Measurements from ENCODE around the gene TUT4.

Gene TUT4

DNA sequence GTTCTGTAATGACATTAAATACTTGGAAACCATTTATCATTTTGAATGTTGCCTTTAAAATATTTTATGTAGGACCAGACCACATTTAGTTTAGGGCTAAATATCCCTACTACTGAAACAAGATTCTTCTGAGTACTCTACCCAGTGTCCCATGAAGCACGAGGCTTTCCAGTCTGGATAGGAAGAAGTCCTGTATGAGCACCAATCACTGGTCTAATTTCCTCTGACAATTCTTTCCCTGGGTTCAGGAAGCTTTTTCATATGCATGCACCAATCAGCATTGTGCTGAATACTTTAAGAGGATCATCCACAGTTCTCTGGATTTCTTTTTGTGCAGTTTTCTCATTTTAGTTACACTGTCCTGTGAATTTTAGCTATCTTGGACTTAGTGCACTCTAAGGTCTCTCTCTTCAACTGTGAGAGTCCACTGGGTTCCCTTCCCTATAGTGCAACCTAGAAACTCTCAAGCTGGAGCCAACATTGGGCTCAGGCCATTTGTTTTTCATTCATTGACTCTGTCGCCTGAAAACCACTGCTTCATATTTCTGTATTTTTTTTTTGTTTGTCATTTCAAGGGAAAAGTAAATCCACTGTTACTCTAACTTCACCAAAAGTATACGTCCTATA, 45.9 kb downstream of the TUT4 start:
- no peak overlapping the region for H3K4me3 ChIP-seq (ENCODE audit: control insufficient read depth, low read depth, low read length)
- no peak for DNase-seq (ENCODE audit: low read depth)
- TF ChIP-seq, protein P1, sequence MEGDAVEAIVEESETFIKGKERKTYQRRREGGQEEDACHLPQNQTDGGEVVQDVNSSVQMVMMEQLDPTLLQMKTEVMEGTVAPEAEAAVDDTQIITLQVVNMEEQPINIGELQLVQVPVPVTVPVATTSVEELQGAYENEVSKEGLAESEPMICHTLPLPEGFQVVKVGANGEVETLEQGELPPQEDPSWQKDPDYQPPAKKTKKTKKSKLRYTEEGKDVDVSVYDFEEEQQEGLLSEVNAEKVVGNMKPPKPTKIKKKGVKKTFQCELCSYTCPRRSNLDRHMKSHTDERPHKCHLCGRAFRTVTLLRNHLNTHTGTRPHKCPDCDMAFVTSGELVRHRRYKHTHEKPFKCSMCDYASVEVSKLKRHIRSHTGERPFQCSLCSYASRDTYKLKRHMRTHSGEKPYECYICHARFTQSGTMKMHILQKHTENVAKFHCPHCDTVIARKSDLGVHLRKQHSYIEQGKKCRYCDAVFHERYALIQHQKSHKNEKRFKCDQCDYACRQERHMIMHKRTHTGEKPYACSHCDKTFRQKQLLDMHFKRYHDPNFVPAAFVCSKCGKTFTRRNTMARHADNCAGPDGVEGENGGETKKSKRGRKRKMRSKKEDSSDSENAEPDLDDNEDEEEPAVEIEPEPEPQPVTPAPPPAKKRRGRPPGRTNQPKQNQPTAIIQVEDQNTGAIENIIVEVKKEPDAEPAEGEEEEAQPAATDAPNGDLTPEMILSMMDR (IDR thresholded peaks at IDR 0.05; ENCODE audit: control insufficient read depth, insufficient read depth, low read depth, low read length, missing control alignments), result no peak

DNA sequence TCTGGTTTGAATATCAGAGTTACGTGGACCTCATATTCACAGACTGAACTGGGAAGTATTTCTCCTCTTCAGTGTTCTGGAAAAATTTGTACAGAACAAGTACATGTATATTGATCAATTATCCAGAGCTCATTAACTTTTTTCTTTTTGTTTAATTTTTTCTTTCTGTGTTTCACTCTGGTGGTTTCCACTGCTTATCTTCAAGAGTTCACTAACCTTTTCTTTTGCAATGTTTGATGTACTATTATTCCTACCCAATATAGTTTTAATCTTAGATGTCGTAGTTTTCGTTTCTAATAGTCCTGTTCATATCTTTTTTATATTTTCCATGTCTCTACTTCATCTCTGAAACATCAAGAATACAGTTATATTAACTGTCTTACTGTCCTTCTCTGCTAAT, 46.5 kb downstream of the TUT4 start:
- no peak for DNase-seq (ENCODE audit: low read depth)
- TF ChIP-seq, protein P1 (IDR thresholded peaks at IDR 0.05; ENCODE audit: control insufficient read depth, insufficient read depth, low read depth, low read length, missing control alignments), result no peak
- no peak overlapping the region for H3K4me3 ChIP-seq (ENCODE audit: control insufficient read depth, low read depth, low read length)

DNA sequence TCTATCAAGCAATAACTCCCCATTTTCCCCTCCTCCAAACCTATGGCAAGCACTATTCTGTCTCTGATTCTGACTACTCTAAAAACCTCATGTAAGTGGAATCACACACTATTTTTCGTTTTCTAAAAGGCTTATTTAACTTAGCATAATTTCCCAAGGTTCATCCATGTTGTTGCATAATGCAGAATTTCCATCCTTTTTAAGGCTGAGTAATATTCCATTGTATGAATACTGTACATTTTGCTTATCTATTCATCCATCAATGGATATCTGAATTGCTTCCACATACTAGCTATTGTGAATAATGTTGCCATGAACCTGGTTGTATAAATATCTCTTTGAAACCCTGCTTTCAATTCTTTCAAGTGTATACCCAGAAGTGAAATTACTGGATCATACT, 48.2 kb downstream of the TUT4 start:
- DNase-seq (ENCODE audit: low read depth), result no peak
- TF ChIP-seq, protein P1 (IDR thresholded peaks at IDR 0.05; ENCODE audit: control insufficient read depth, insufficient read depth, low read depth, low read length, missing control alignments), result no peak

DNA sequence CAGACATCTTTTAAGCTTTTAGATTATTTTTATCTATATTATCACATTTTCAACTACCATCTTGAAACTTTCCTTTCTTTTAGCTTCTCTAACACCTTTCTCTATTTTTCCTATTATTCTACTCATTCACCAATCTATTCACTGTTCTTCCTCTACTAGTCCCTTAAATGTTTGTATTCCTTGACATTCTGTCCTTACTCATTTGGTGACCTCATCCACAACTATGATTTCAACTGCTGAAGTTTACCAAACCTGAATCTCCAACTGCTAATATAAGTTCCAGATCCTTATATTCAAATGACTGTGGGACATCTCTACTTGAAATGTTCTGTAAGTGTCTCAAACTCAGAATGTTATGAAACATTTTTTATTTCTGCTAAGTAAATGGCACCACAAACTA, 49.2 kb downstream of the TUT4 start:
- DNase-seq (ENCODE audit: low read depth), result no peak
- H3K4me3 ChIP-seq (ENCODE audit: control insufficient read depth, low read depth, low read length), result no peak overlapping the region
- TF ChIP-seq, protein P1 (IDR thresholded peaks at IDR 0.05; ENCODE audit: control insufficient read depth, insufficient read depth, low read depth, low read length, missing control alignments), result no peak

More for the DNA sequence above, 48.2 kb downstream of the TUT4 start:
- no peak overlapping the region for H3K4me3 ChIP-seq (ENCODE audit: control insufficient read depth, low read depth, low read length)

DNA sequence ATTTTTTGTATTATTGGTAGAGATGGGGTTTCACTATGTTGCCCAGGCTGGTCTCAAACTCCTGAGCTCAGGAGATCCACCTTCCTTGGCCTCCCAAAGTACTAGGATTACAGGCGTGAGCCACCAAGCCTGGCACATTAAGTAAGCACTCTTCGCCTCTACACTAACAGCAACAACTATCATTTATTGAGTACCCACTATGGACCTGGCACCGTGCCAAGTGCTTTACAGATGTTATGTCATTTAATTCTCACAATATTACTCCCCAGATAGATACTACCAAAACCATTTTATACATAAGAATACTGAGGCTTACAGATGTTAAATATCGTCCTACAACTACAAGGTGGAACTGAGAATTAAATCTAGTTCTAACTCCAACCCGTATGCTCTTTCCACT, 50.1 kb downstream of the TUT4 start:
- TF ChIP-seq, protein P1 (IDR thresholded peaks at IDR 0.05; ENCODE audit: control insufficient read depth, insufficient read depth, low read depth, low read length, missing control alignments), result no peak
- DNase-seq (ENCODE audit: low read depth), result no peak
- H3K4me3 ChIP-seq (ENCODE audit: control insufficient read depth, low read depth, low read length), result no peak overlapping the region

DNA sequence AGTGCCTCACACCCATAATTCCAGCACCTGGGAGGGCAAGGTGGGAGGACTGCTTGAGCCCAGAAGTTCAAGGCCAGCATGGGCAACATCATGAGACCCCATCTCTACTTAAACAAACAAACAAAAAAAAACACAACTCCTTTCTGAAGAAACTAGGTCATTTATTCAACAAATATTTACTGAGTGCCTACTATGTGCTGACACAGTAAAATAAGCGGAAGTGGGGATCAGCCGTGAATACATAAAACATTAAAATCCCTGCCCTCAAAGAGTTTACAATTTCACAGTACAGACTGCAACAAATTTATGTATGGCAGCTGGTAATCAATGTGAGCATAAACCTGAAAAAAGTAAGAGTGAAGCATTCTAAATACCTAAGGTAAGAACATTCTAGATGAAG, 65.3 kb downstream of the TUT4 start:
- no peak for DNase-seq (ENCODE audit: low read depth)
- TF ChIP-seq, protein P1 (IDR thresholded peaks at IDR 0.05; ENCODE audit: control insufficient read depth, insufficient read depth, low read depth, low read length, missing control alignments), result no peak
- no peak overlapping the region for H3K4me3 ChIP-seq (ENCODE audit: control insufficient read depth, low read depth, low read length)
